GM19452 (cell line): Measurements from ENCODE around the gene PDE4B.

Source experiments
- ATAC-seq: cut with Tn5 transposase; IDR thresholded peaks from one replicate; pipeline ENCODE4 v1.9.1; 2021; ENCODE audit not compliant: unreplicated experiment

Gene PDE4B

GRCh38 chr1:66253330-66253921 is 460.7 kb downstream of the PDE4B start:
- peak; percentile 65 for ATAC-seq

GRCh38 chr1:66254785-66255184 is 462.1 kb downstream of the PDE4B start:
- no peak for ATAC-seq

- no peak for ATAC-seq
These were observed 464.2 kb downstream of the PDE4B start for GRCh38 chr1:66256629-66257572.

GRCh38 chr1:66258404-66259105 is 465.9 kb downstream of the PDE4B start:
- ATAC-seq: peak; percentile 63

- no peak for ATAC-seq
These were observed 468.7 kb downstream of the PDE4B start for GRCh38 chr1:66261364-66261763.

GRCh38 chr1:66262208-66262963 is 469.7 kb downstream of the PDE4B start:
- no peak for ATAC-seq

GRCh38 chr1:66265268-66265667 is 472.6 kb downstream of the PDE4B start:
- no peak for ATAC-seq

GRCh38 chr1:66265796-66266195 is 473.1 kb downstream of the PDE4B start:
- ATAC-seq: no peak

GRCh38 chr1:66266350-66266749 is 473.7 kb downstream of the PDE4B start:
- ATAC-seq: no peak

- no peak for ATAC-seq
These were observed 474.1 kb downstream of the PDE4B start for GRCh38 chr1:66266756-66267155.

GRCh38 chr1:66267201-66267940 is 474.7 kb downstream of the PDE4B start:
- ATAC-seq: no peak

GRCh38 chr1:66269222-66269621 is 476.5 kb downstream of the PDE4B start:
- ATAC-seq: no peak

- no peak for ATAC-seq
These were observed 477.6 kb downstream of the PDE4B start for GRCh38 chr1:66270119-66270812.

- ATAC-seq: no peak
These were observed 478.7 kb downstream of the PDE4B start for GRCh38 chr1:66271216-66271903.

- ATAC-seq: no peak
These were observed 479.2 kb downstream of the PDE4B start for GRCh38 chr1:66271904-66272254.

- ATAC-seq: no peak
These were observed 481.0 kb downstream of the PDE4B start for GRCh38 chr1:66273656-66274055.

GRCh38 chr1:66274634-66275033 is 481.9 kb downstream of the PDE4B start:
- ATAC-seq: peak; percentile 38

GRCh38 chr1:66275083-66275482 is 482.4 kb downstream of the PDE4B start:
- no peak for ATAC-seq

- ATAC-seq: no peak
These were observed 482.9 kb downstream of the PDE4B start for GRCh38 chr1:66275601-66276023.
